Epidermal melanocyte (primary cell): ENCODE measurements around the gene SEC16A.

Source experiments
- DNase-seq: peaks from one replicate; pipeline ENCODE4 v3.0.0; 2011; ENCODE audit warnings: low spot score; ENCODE audit not compliant: insufficient read length

Gene SEC16A

GRCh38 chr9:136502196-136502595, 19.4 kb upstream of the SEC16A start:
- DNase-seq, result no peak

- no peak for DNase-seq
These were observed 18.8 kb upstream of the SEC16A start for GRCh38 chr9:136501686-136502085.

GRCh38 chr9:136499935-136500910, 17.4 kb upstream of the SEC16A start:
- no peak for DNase-seq

- no peak for DNase-seq
These were observed 16.5 kb upstream of the SEC16A start for GRCh38 chr9:136499071-136499934.

- DNase-seq, result no peak
These were observed 15.3 kb upstream of the SEC16A start for GRCh38 chr9:136497916-136498695.

GRCh38 chr9:136496801-136497620, 14.2 kb upstream of the SEC16A start:
- DNase-seq, result no peak

GRCh38 chr9:136496181-136496580, 13.3 kb upstream of the SEC16A start:
- DNase-seq, result no peak

- no peak for DNase-seq
These were observed 12.5 kb upstream of the SEC16A start for GRCh38 chr9:136495238-136495800.

GRCh38 chr9:136494531-136495215, 11.8 kb upstream of the SEC16A start:
- DNase-seq, result peak; percentile 83

- DNase-seq, result no peak
These were observed 11.2 kb upstream of the SEC16A start for GRCh38 chr9:136494012-136494411.

GRCh38 chr9:136493567-136493971, 10.7 kb upstream of the SEC16A start:
- no peak for DNase-seq

- no peak for DNase-seq
These were observed 10.2 kb upstream of the SEC16A start for GRCh38 chr9:136492978-136493522.

- no peak for DNase-seq
These were observed 6.9 kb upstream of the SEC16A start for GRCh38 chr9:136489731-136490130.

GRCh38 chr9:136488247-136489214, 5.7 kb upstream of the SEC16A start:
- no peak for DNase-seq

- DNase-seq, result no peak
These were observed 4.8 kb upstream of the SEC16A start for GRCh38 chr9:136487672-136488071.

GRCh38 chr9:136486823-136487620, 4.2 kb upstream of the SEC16A start:
- no peak for DNase-seq

- DNase-seq, result no peak
These were observed 3.3 kb upstream of the SEC16A start for GRCh38 chr9:136486131-136486530.
